HG02642 (cell line): ENCODE measurements around the gene BEST4.
A peak's percentile ranks its signal among the peaks of the same experiment; 100 is the strongest.
"Not testable (repeated sequence)": the region's sequence is repeated elsewhere in the genome, so short reads cannot be mapped to it uniquely, and the experiment has no call there.

Experiments
- ATAC-seq: cut with Tn5 transposase; IDR thresholded peaks from one replicate; pipeline ENCODE4 v1.9.1; 2021; ENCODE audit warnings: mild to moderate bottlenecking; ENCODE audit not compliant: unreplicated experiment, poor library complexity

The BEST4 gene

GRCh38 chr1:44819608-44820327 is 31.8 kb upstream of the BEST4 start:
- ATAC-seq, result peak; percentile 77

GRCh38 chr1:44819196-44819607 is 31.2 kb upstream of the BEST4 start:
- ATAC-seq, result no peak

GRCh38 chr1:44817771-44818495 is 30.0 kb upstream of the BEST4 start:
- ATAC-seq, result no peak

- no peak for ATAC-seq
Measured at GRCh38 chr1:44817307-44817706, 29.3 kb upstream of the BEST4 start.

- not testable (repeated sequence) for ATAC-seq
Measured at GRCh38 chr1:44815926-44816325, 28.0 kb upstream of the BEST4 start.

GRCh38 chr1:44812822-44813543 is 25.0 kb upstream of the BEST4 start:
- ATAC-seq, result no peak

- no peak for ATAC-seq
Measured at GRCh38 chr1:44811234-44811633, 23.3 kb upstream of the BEST4 start.

GRCh38 chr1:44810762-44811105 is 22.8 kb upstream of the BEST4 start:
- not testable (repeated sequence) for ATAC-seq

GRCh38 chr1:44810101-44810761 is 22.3 kb upstream of the BEST4 start:
- ATAC-seq, result no peak

- ATAC-seq, result peak; percentile 46
Measured at GRCh38 chr1:44808938-44809917, 21.3 kb upstream of the BEST4 start.

GRCh38 chr1:44808063-44808937 is 20.3 kb upstream of the BEST4 start, which contains the start of gene BTBD19:
Gene BTBD19 (plus strand): TSS chr1:44808523. CDS start chr1:44808821, 298 bp downstream.
- peak; percentile 21 for ATAC-seq

GRCh38 chr1:44807364-44808062 is 19.5 kb upstream of the BEST4 start:
- ATAC-seq, result peak; percentile 33

GRCh38 chr1:44806704-44807363 is 18.9 kb upstream of the BEST4 start, which contains the start of gene DYNLT4:
Gene DYNLT4 (minus strand): TSS chr1:44807351. CDS start chr1:44806668, 683 bp downstream.
- no peak for ATAC-seq

GRCh38 chr1:44806025-44806703 is 18.2 kb upstream of the BEST4 start:
- no peak for ATAC-seq

- ATAC-seq, result no peak
Measured at GRCh38 chr1:44805311-44806024, 17.5 kb upstream of the BEST4 start.
